Endothelial cell of umbilical vein (primary cell): ENCODE measurements around the gene DMRTC2.

ENCODE experiments used
- CTCF ChIP-seq, 2 donors: IDR thresholded peaks; 1 replicate in 1 of 2; 2 replicates in 1 of 2; pipeline ENCODE4 v1.5.1; 2011; ENCODE audit warnings: low read length in 2 of 2, mild to moderate bottlenecking in 2 of 2, moderate library complexity in 2 of 2, control low read depth in 1 of 2, inconsistent platforms in 1 of 2, low read depth in 1 of 2; ENCODE audit not compliant: insufficient read depth in 1 of 2; ENCODE audit errors: extremely low read depth in 1 of 2
- EZH2 ChIP-seq: IDR thresholded peaks from 2 replicates; pipeline ENCODE4 v1.6.1; 2012; ENCODE audit warnings: borderline replicate concordance, low read depth, mild to moderate bottlenecking, moderate library complexity, low read length, inconsistent platforms; ENCODE audit not compliant: severe bottlenecking
- POLR2A ChIP-seq: IDR thresholded peaks from 2 replicates; pipeline ENCODE4 v1.6.1; 2012; ENCODE audit warnings: low read depth, mild to moderate bottlenecking, control low read depth, low read length
- POLR2AphosphoS5 ChIP-seq: IDR thresholded peaks from 2 replicates; pipeline ENCODE4 v1.6.1; 2012; ENCODE audit warnings: low read depth, mild to moderate bottlenecking, control low read depth, low read length, moderate library complexity; ENCODE audit not compliant: insufficient read depth

- no peak for TF ChIP-seq CTCF (IDR thresholded peaks at IDR 0.05; ENCODE audit: extremely low read depth in 1 of 2, insufficient read depth in 1 of 2, low read depth in 1 of 2, low read length in 2 of 2)
- TF ChIP-seq POLR2AphosphoS5, result no peak
- no peak for TF ChIP-seq POLR2A
- TF ChIP-seq EZH2, result no peak
Measured at GRCh38 chr19:41894350-41894749, 49.5 kb downstream of the DMRTC2 start.
